Measurements from ENCODE around the gene TRPC6.

The TRPC6 gene

GRCh38 chr11:101583251-101584128 lies at the start of gene TRPC6:
Gene TRPC6 (minus strand): TSS chr11:101584007. CDS start chr11:101583503, 504 bp downstream.
- no peak for DNase-seq

GRCh38 chr11:101620026-101620425 lies 36.2 kb upstream of the TRPC6 start:
- no peak for DNase-seq

- no peak for DNase-seq
These were observed 34.9 kb upstream of the TRPC6 start for GRCh38 chr11:101618709-101619108.

- DNase-seq = no peak
These were observed 34.0 kb upstream of the TRPC6 start for GRCh38 chr11:101617735-101618332.

- no peak for DNase-seq
These were observed 28.7 kb upstream of the TRPC6 start for GRCh38 chr11:101612481-101612880.

GRCh38 chr11:101600924-101601323 lies 17.1 kb upstream of the TRPC6 start:
- DNase-seq = no peak

- no peak for DNase-seq
These were observed 3.2 kb upstream of the TRPC6 start for GRCh38 chr11:101586965-101587364.

GRCh38 chr11:101584655-101585054 lies 848 bp upstream of the TRPC6 start:
- DNase-seq = no peak

GRCh38 chr11:101584129-101584515 lies 315 bp upstream of the TRPC6 start:
- DNase-seq = no peak

- DNase-seq = no peak
These were observed 887 bp downstream of the TRPC6 start for GRCh38 chr11:101582989-101583250.

- DNase-seq = no peak
These were observed 1.4 kb downstream of the TRPC6 start for GRCh38 chr11:101582236-101582988.

GRCh38 chr11:101577461-101577860 lies 6.3 kb downstream of the TRPC6 start:
- no peak for DNase-seq

GRCh38 chr11:101576456-101576855 lies 7.4 kb downstream of the TRPC6 start:
- no peak for DNase-seq

GRCh38 chr11:101574886-101575285 lies 8.9 kb downstream of the TRPC6 start:
- no peak for DNase-seq

GRCh38 chr11:101567071-101567470 lies 16.7 kb downstream of the TRPC6 start:
- no peak for DNase-seq

GRCh38 chr11:101566626-101567025 lies 17.2 kb downstream of the TRPC6 start:
- DNase-seq = no peak

- DNase-seq = no peak
These were observed 20.6 kb downstream of the TRPC6 start for GRCh38 chr11:101563166-101563565.

GRCh38 chr11:101555366-101555765 lies 28.4 kb downstream of the TRPC6 start:
- no peak for DNase-seq

GRCh38 chr11:101553891-101554292 lies 29.9 kb downstream of the TRPC6 start:
- no peak for DNase-seq

- DNase-seq = no peak
These were observed 30.9 kb downstream of the TRPC6 start for GRCh38 chr11:101552888-101553287.

GRCh38 chr11:101528541-101528940 lies 55.3 kb downstream of the TRPC6 start:
- no peak for DNase-seq

GRCh38 chr11:101523634-101524260 lies 60.1 kb downstream of the TRPC6 start:
- DNase-seq = no peak

- DNase-seq = no peak
These were observed 60.6 kb downstream of the TRPC6 start for GRCh38 chr11:101523193-101523592.

GRCh38 chr11:101521821-101522220 lies 62.0 kb downstream of the TRPC6 start:
- DNase-seq = no peak
